Posterior cingulate gyrus (tissue), 11 donors: ENCODE data around the gene TGM1.

ENCODE experiments used
- DNase-seq, 10 donors: peaks; one replicate each; pipeline versions ENCODE4 v3.0.0 to v3.0.0-alpha.2; 2020 to 2021; ENCODE audit warnings: mixed read lengths in 3 of 10
- intact Hi-C: fragments of 100-400 bp; cut with DNase I; formaldehyde crosslinking; loops from one replicate; pipeline ENCODE4 v1.15.1; 2023

Gene TGM1

DNA sequence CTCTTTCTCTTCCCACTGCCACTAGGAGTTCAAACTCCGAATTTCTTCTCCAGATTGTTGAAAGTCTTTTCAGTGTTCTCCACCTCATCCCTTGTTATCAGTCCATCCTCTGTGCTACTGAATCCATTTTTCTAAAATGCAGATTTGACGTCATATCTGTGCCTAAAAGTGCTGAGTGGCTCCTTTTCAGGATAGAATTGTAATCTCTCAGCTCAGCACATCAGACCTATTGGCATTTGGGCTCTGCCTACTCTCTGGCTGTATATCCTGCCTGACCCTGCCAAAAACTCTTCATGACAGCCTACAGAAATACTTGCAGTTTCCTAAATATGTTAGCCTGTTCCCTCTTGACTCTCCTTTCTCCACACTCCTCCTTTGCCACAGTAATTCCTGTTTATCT, 9.5 kb upstream of the TGM1 start:
- DNase-seq: no peak
- intact Hi-C loops: no loop called here

DNA sequence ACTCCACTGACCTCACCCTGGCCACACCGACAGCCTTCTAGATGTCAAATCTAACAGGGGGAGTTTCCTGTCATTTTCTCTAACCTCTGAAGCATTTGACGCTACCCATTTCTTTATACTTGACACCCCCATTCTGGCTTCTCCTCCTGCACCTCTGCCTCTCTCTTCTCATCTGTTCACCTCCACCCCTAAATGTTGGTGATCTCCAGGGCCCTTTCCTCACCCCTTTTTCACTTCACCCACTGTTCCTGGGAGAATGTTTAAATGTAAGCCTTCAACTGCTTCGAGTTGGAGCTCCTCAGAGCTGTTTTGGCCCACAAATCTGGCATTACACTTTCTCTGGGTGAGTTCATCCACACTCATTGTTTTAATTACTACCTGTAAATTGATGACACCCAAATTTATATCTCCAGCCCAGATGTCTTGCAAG, 8.9 kb upstream of the TGM1 start:
- no peak for DNase-seq
- intact Hi-C loops: loop anchor here (1.0 to 2.0 kb wide), 2 partner anchors 27 to 29 kb away; partner anchors contain the start of genes DHRS1, NOP9 and TINF2

DNA sequence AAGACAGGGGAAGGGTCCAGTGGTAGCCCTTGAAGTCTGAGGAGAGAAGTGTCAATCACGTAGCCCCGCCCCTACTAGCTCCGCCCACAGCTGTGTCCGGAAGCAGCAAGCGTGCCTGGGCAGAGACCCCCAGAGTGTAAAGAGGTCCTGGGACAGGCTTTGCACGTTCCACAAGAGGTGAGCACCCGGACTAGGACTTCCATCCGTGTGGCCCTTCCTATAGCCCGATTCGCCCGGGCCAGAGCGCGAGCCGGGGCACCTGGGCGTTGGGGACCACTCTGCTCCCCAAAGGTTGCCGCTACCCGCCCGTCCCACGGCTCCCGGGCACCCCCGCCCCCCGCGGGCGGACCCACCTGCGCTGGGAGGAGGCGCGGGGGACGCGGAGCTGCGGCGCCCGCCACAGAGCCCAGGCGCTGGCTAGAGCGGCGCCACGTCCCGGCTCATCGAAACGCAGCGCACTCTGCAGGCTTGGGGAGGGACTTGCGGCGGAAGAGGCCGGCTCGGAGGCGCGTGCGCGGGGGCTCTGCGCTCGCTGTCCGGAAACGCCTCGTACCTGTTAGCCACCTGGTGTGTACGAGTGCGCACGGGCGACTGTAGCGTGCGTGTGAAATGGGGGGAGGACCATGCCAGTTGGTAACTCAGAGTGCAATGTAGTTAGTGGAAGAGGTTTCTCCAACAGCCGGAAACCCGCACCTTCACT, 8.3 kb upstream of the TGM1 start, which contains the start of gene RABGGTA:
TSS of gene RABGGTA (minus strand) at position 464 of the 700 bp plus-strand sequence. CDS start 482 bp downstream, outside the sequence.
- intact Hi-C loops: loop anchor here (1.0 to 2.0 kb wide), 2 partner anchors 28 kb away; partner anchors contain the start of genes DHRS1, NOP9 and TINF2

DNA sequence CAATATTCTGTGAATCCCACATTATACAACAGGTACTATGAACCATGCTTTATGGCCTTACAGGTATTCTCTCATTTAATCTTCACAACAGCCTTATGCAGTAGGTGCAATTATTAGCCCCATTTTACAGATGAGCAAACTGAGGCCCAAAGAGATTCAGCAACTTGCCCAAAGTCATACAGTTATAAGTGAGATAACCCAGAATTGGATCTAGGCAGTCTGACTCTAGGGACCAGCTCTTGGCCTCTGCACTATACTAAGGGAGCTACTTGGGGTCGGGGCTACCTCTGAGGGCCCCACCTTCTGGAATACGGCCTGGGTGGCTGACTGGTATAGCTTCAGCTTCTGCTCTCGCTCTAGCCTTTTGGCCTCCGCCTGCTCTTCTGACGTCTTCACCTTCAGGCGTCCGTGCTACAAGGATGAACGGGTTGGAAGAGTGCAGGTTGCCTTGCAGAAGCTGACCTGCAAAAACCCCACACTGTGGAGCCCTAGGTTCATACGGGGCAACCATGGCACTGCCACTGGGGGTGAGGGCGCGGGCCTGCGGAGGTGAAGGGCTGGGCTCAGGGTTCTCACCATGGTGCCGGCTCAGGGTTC, 7.7 kb upstream of the TGM1 start:
- intact Hi-C loops: loop anchor here (1.0 to 2.0 kb wide), 2 partner anchors 28 to 29 kb away; partner anchors contain the start of genes DHRS1, NOP9 and TINF2
- peak in 1 of 10 donors; percentile 66 for DNase-seq

More for the DNA sequence above, 8.3 kb upstream of the TGM1 start, which contains the start of gene RABGGTA:
- peak; percentile 73 to 98 (median 84) for DNase-seq

DNA sequence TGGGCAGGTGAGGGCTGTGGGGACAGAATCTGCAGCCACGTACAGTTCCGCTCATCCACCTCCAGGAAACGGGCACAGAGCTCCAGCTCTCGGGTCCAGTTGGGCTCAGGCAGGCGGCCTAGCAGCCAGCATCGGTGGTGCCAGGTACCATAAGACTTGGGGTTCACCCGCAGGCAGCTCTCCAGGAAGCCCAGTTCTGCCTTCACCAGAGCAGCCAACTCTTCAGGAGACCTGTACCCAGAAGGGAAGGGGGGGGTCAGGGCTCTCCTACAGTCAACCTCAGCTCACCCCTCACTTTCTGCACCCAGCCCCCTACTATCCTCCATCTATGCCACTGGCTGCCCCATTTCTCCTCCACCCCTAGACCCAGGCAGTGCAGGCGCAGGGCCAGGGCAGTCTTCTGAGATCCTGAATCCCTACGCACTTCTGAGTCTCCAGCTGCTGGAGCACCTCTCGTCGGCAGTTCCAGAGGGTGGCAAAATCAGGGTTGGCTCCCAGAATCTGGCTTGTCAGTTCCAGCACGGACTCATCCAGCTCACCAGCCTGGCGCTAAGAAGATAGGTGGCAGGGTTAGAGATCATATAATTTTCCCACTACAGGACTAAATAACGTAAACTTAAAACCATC, 7.0 kb upstream of the TGM1 start:
- intact Hi-C loops: loop anchor here (2.0 kb wide), 1 partner anchor 27 kb away; the partner anchor contains the start of gene TINF2
- peak in 2 of 10 donors; percentile 39 to 56 for DNase-seq

DNA sequence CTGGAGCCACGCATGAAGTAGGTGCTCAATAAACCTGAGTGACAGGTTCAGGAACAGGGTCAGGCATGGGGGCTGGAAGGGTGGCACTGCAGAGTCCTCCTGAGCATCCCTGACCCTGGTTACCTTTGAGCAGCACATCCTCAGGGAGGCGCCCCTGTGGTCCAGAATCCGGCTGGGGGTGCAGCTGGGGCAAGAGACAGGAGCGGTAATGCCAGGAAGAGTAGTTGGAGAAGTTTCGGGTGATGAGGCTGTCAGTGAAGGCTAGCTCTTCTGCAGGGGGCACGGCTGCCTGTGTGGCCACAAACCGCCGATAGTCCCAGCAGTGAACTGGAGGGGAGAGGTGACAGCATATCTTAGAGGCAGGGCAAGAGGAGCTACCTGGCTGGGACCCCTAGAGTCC, 6.4 kb upstream of the TGM1 start:
- peak in 2 of 10 donors; percentile 23 to 44 for DNase-seq
- intact Hi-C loops: no loop called here

DNA sequence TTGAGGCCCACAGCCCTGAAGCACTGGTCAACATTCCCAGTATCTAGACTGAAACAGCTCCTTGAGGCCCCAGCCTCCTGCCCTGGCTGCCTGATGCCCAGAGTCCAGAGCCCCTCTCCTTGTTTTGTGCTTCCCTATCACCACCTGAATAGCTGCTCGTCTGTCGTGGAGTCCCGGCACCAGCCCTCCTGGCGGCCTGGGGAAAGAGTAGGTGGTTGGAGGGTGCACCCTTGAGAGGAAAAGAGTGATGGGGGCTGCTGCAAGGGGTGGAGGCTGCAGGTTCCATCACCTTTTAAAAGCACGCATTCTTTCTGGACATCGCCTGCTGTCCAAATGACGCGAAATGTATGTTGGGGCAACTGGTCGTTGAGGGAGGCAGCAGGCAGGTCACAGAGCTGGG, 5.2 kb upstream of the TGM1 start:
- DNase-seq: peak in 2 of 10 donors; percentile 24 to 38
- intact Hi-C loops: no loop called here

DNA sequence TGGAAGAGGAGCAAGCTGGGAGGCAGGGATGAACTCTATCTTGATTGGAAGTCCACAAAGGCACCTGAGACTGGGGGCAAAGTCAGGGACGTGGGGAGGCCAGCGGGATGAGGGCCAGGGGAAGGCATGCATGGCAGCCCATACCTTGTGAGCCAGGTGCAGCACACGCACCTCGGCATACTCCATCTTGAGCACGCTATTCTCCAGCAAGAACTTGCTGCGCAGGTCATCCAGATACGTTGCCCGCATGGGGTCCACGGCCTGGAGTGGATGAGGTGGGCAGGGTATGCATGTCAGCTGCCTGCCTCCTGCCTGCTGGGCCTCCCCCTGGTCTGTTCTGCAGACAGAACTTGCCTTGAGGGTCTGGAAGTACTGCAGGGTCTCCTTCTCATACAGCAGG, 4.5 kb upstream of the TGM1 start:
- intact Hi-C loops: no loop called here
- DNase-seq: peak in 2 of 10 donors; percentile 33 to 62

DNA sequence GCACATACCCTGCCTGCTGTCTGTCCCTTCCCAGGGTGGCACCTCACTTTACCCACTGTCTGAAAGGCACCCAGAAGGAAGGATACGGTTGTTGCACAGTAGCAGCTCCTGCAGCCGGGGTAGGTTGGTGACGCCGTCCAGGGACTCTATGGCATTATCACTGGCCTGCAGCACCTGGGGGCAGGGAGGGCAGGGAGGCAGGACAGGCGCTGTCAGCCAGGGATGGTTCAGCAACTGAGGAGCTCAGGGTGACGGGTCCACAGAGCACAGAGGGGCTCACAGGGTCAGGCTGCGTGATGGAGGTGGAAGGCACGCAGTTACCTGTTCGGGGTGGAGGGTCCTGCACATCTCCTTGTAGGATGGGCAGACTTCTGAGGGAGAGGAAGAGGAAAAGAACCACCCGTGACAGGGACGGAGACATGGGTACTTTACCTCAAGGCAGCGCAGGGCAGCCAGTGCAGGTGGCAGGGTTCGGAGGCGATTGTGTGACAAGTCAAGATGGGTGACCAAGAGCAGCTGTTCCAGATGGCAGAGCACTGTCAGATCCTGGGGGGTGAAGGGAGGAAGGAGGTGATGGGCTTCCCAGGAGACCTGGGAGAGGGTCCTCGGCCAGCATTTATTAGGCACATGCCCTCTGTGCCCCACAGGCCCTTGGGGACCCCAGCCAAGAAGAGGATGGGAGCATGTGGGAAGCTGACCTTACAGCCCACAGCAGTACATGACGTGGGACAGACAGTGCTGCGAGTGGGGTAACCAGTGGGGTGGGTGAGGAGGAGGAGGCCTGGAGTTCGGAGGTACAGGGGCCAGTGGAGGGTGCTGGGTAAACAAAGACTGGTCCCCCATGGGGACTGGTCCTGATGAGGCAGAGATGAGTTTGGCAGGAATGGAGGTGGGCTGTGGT, 3.6 kb upstream of the TGM1 start:
- intact Hi-C loops: no loop called here
- peak in 2 of 10 donors; percentile 24 to 41 for DNase-seq

DNA sequence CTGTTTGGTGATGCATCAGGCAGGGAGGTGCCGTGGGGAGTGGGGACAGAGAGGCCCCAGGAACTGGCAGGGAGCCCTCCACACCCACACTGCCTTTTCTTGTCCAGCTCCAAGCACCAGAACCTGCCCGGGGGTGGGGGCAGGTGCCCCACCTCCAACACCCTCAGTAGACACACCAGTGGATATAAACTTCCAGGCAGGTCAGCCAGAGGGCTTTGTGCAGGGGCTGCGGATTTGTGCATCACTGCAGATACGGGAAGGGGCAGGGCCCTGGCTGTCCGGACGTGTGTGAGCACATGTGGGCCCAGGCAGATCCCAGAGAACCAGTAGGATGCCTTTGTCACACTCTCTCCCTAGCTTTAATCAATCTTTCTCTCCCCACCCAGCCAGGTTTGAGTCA, 1.3 kb upstream of the TGM1 start:
- DNase-seq: peak in 2 of 10 donors; percentile 22 to 41
- intact Hi-C loops: no loop called here

DNA sequence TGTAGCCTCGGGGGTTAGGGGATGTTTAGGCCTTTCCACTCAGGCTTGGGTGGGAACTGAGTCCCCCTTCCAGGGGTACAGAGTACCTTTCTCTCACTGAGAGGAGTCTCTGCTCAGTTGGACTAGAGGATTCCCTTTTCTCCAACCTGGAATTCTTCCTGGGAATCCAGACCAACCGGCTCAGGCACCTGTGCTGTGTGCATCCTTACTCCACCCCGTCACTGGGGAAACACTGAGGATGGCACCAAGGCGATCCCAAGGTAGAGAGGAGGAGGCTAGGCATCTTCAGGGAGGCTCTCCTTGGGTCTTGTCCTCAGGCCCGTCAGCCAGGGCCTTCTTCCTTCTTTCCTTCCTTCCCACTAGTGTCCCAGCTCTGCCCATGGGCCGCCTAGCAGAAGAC, 871 bp upstream of the TGM1 start:
- intact Hi-C loops: no loop called here
- DNase-seq: peak in 1 of 10 donors; percentile 3

DNA sequence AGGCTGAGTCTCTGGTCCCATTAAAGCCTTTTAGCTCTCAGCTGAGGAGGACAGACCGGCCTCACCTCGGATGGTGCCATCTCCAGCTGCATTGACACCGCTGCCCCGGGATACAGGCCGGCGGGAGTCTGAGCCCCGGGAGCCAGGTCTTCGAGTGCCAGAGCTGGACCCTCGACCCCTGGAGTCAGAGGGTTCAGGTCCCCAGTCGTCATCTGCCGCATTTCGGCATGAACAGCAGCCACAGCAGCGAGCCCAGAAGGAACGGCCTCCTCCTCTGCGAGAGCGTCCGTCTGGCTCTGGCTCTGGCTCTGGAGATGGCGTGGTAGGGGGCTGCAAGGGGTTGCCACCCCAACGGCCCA, 1.0 kb downstream of the TGM1 start:
- intact Hi-C loops: no loop called here
- peak in 3 of 10 donors; percentile 64 to 78 (median 69) for DNase-seq

DNA sequence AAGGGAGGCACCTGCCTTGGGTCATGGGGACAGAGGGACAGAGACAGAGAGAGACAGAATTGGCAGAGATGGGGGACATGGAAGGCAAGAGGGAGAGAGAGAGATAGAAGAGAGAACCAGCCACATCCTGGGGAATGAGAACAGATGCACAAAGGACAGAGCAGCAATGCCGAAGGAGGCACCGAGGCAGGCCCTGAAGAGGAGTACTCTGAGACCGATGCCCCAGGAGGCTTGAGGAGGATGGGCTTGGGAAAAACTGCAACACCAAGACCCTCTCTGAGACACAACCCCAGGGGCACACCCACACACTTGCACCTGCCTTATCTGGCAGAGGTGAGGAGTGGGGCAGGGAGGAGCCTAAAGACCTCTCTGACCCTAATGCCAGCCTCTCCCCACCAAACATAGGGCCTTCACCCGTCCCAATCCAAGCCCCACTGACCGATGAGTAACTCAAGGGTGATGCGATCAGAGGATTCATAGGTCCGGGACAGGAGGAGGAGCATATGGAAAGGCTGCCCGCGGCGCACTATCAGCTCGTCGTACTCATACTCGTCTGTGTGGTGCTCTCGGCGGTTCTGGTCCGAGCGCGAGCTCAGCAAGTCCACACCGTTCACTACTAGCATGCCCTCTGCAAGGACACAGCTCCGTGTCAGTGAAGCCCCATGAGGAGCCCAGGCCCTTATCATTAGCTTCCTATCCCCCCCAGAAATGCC, 1.6 kb downstream of the TGM1 start:
- intact Hi-C loops: no loop called here
- DNase-seq: peak in 3 of 10 donors; percentile 26 to 63 (median 35)

DNA sequence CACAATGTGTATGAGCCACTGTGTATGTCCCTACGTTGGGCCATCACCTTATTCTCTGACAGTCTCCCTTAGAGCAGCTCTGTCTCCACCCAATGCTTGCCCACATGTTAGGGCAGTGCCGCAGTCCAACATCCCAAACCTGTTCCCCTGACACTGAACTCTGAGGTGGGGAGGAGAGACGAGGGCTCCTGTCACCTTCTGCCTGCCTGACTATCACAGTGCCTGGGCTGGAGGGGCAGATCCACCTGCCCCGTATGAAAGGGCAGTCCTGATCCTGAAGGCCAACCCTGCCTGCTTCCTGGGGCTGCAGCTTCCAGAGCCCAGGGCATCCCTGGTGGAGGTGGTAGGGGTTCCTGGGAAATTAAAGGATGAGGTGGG, 2.2 kb downstream of the TGM1 start:
- intact Hi-C loops: no loop called here

DNA sequence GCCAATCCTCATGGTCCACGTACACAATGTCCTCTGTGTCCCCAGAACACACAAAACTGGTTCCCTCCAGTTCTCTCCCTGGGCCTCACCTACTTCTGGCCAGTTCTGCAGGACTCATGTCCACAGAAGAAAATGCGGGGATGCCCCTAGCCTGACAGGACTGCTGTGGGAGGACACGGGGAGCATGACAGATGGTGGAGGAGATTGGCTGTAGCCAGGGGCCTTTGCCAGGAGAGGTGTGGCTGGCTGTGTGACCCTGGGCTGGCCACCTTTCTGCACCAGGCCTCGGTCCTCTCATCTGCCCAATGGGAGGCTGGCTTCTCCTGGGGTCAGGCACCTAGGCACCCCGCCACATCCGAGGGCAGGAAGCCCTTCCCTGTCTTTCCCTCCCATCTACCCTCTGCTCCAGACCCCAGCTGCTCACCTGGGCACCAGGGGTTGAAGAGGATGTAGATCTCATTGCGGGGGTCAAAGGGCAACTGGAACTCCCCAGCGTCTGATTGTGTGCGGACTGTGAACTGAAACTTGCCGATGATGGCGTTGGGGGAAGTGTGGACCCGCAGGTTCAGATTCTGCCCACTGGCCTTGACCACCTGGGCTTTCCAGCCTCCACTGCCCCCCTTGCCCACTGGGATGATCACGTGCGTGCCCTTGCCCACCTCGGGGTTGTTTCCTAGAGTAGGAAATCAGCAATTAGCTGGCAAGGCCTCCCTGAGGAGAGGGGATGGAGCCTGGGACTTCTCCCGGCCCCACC, 2.8 kb downstream of the TGM1 start:
- intact Hi-C loops: no loop called here
- peak in 3 of 10 donors; percentile 29 to 74 (median 40) for DNase-seq

More for the DNA sequence above, 2.2 kb downstream of the TGM1 start:
- peak in 3 of 10 donors; percentile 9 to 66 (median 23) for DNase-seq

DNA sequence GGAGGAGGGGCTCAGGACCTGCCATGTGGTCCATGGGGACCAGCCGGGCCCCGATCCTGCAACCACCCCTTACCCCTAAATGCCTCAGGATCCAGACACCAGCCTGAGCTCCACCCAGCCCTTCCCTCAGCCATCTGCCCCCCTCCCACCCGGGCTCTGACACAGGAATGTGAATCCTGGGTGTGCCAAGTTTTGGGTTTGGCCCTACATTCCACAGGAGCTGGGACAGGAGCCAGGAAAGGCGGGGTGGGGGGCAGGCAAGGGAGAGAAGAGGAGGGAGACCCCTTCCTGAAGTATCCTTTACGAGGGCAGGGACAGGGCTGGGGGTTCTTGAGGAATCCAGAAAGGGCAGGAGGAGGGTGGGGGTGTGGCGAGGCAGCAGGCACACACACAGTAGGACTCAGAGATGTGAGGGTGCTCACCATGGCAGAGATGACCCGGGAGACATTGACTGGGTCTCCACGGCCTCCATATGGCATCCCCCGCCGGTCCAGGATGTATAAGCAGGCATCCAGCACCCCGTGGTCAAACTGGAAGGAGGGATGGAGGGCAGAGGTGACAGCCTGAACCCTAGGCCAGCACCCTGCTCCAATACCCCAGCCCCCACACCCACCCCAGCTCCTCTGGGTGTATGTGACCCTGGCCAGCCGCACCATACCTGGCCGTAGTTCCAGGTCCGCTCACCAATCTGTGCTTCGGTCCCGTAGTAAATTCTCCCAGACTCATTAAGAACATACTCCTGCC, 3.5 kb downstream of the TGM1 start:
- peak in 3 of 10 donors; percentile 33 to 68 (median 48) for DNase-seq
- intact Hi-C loops: no loop called here

DNA sequence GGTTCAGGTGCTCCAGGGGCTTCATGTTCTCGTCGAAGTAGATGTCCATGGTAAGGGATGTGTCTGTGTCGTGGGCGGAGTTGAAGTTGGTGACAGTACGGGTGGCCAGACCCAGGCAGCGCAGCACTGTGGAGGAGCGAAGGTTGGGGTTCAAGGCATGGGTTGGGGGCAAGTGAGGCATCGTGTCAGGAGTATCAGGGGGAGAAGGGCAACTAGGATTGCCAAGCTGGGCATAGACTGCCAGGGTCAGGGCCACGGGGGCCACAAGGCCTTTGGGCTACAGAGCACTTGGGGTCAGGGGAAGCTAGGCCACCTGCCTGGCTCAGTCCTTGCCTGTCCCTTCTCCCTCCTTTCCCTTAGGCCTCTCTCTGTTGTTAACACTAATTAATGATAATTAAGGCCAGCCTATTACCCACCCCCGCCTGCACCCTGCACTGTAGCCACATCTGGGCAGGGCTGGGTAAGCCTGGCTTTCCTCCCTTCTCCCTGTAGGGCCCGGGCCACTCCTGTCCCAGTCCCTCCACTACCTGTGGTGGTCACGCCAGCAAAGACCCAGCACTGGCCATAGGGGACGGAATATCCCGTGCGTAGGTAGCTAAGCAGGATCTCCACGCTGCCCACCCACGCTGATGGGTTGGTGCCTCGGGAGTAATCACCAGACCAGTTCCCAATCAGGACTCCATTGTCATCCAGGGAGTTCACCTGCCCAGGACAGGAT, 4.3 kb downstream of the TGM1 start:
- DNase-seq: peak in 3 of 10 donors; percentile 28 to 64 (median 39)
- intact Hi-C loops: no loop called here
